Bone marrow (tissue), 2 donors: ENCODE data around the gene SRC.

ENCODE experiments used
- DNase-seq, 2 donors: peaks; one replicate each; lab custom pipeline; 2025; lab: John Stamatoyannopoulos, UW

The SRC gene

DNA sequence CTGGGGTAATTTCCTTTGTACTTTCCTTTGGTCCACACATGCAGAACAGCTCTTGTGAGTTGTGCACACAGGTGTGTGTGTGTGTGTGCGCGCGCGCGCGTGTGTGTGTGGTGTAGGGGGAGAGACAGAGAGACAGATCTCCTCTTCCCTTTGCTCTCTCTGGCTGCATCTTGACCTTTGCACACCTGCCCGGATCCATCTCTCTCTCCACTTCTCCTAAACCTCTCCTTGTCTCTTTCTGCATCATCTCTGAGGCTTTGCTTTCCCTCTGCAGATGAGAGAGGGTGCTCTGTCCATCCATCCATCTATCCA lies 67.0 kb downstream of the SRC start:
- no peak for DNase-seq

- no peak for DNase-seq
Measured at GRCh38 chr20:37413379-37413778, 67.4 kb downstream of the SRC start.

DNA sequence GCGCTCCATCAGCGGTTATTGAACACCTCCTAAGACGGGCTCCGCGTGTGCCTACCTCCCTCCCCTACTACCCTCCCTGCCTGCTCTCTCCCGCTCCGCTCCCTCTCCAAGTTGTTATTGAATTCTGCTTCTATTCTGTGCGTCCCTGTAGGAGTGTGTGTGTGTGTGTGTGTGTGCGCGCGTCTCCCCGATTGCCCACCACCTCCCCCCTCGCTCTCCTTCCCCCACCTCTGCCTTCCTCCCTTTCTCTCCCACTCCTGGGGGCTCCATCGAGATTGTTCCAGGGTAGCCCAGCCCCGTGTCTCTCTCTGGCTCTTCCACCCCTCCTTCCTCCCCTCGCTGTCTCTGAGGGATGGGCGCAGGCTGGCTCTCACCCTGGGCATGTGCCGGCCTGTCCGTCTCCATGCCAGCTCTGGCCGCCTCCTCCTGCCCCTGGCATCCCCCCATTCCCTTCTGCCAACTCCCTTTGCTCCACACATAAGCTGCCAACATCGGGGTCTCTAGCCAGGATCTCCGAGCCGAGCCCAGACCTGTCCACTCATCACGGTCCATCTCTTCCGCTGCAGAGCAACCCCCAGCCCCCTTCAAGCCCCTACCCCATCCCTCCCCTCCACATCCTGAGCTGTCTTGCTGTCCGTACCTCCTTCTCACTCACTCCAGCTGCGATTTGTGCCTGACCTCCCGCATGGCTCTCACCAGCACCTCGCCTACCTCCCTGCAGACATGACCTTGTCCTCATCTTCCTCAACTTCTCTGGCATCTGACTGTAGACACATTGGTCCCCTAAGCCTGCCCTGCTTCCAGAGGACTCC lies 68.5 kb downstream of the SRC start:
- no peak for DNase-seq

DNA sequence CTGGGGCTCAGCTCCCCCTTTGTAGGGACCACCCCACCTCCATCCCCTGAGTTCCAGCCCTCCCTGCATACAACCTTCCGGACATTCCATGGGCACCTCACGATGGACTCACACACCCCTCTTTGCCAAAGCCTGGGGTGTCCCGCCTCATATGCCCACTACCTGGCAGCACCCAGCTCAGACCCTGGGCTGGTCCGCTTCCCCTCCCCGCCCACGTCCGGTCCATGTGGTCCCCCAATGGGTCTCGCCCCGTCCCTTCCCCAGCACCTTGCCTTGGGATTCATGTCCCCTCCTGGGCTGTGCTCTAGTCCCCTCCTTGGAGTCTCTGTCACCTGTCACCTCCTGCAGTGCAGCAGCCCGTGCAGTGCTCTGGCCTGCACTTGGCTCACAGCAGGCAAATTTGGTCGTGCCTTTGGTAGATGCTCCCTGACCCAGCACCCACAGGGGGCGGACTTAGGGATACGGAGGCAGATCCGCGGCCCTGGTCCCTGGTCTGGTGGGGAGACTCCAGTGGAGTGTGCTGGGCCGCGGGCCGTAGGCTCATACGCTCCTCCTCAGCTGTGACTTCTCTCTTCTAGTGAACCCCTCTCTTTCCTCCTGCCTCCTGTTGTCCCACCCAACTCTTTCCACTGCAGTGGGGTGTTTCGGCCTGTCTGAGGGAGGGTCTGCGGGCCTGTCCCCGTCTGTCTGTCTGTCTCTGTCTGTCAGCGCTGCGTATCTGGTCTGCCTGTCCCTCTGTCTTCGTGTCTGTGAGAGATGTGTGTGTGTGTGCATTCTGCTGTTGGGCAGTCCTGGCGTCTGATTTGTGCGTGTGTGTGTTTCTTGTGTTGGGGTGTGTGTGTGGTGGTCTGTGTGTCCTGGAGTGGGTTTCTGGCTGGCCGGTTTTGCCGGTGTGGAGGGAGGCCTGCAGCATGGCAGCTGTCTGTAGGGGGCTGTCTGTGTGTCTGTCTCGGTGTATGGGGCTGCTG lies 69.5 kb downstream of the SRC start:
- DNase-seq = no peak

- no peak for DNase-seq
Measured at GRCh38 chr20:37416100-37416847, 70.3 kb downstream of the SRC start.

DNA sequence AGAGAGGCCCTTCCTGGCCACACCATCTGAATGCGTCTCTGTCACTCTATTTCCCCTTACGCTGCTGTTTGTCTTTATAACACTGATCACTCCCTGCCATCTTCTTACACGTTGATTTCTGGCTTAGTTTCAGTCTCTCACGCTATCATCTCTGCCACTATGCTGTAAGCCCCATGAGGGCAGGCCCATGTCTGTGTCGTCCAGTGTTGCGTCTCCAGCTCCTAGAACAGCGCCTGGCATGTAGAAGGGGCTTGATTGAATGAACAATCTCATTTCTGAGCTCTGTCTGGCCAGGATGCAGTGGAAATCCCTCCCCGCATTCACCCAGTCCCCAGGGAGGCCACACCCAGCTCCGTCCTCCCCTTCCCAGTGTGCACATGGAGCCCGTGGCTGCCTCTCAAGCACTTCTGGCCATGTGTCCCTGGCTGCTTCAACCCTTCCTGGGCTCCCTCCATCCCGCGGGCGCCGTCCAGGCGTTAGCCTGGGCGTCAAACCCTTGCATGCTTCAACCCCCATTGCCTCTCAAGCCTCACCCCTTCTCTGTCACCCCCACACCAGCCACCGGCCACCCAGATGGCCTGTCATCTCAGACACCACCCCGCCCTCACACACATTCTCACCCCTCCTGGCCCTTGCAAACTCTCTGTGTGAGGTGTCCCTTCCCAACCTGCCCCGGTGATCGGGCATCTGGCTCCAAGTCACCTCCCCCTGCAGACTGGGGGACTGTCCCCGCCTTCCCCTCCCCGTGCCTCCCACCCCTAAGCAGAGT lies 71.1 kb downstream of the SRC start:
- no peak for DNase-seq

DNA sequence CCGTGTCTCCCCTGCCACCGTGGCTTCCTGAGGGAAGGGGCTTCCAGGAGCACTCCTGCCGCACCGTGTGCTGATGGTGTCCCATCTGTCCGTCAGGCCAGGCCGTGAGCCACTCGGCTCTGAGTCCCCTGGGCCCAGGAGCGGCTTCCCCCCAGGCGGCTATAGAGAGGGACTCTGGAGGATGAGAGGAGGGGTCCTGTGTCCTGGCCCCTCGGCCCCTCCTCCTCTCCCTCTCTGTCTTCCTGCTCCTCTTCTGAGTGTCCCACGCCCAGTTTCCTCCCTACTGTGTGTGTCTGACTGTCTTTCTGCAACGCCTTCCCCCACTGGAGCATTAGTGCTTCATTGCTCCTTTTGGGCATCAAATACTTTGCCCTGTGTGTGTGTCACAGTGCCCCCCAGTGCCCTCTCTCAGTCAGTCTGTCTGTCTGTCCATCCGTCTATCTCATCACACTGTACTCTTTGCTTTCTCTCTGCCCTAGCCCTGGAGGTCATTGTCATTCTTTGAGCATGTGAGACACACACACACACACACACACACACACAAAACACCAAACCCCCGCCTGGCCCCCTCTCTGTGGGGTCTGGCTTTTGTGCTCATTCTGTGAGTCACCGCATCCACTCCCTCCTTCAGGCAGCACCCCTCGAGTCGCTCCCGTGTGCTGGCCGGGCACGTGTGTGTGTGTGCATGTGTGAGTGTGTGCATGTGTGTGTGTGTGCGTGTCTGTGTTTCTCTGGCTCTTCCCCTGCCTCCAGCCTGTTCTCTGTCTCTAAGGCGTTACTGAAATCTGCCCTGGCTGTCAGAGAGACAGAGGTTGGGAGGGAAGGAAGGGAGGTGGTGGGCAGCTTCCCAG lies 71.9 kb downstream of the SRC start:
- no peak for DNase-seq

- DNase-seq = no peak
Measured at GRCh38 chr20:37418591-37419109, 72.7 kb downstream of the SRC start.

GRCh38 chr20:37419307-37419706 lies 73.4 kb downstream of the SRC start:
- DNase-seq = no peak

DNA sequence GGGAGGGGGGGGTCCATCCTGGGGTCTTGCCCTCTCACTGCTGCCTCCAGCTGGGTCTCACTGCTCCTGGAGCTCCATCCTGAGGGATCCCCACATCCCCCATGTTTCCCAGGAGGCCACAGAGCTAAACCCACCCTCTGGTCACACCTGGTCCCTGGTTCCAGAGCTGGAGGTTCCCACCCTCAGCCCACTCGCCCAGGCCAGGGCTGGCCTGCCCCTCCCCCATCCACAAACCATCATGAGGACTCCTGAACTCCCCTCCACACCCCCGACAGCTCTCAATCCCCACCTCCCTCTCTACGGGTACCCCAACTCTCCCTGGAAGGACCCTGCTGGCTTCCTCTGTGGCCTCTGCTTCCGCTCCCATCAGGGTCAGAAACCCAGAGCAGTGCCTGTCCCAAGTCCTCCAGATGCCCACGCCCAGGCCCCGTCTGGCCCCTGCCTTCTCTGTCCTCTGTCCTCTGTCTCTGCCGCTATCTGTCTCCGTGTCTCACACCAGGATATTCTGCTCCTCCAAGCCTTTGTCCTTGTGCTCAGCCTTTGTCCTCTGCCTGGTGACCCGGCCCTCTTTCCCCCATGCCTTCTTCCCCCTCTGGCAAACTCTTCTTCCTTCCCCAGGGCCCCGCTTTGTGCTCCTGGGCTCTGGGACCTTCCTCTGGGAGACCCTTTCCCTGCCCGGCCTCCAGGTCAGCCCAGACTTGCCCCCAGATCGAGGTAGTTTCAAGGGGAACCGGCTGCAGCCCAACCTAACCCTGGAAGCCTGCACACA lies 74.0 kb downstream of the SRC start:
- DNase-seq = no peak

DNA sequence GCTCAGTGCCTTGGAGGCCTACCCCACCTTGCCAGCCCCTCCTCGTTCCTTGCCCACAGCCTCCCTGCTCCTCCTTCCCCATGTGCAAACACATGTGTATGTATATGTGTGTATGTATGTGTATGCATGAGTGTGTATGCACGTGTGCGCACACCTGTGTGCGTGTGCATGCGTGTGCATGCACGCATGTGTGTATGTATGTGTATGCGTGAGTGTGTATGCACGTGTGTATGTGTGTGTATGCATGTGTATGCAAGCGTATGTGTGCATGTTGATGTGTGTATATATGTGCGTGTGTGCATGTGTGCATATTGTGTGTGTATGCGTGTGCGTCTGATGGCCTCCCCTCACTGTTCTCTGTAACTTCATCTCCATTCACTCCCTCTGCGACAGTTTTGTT lies 74.7 kb downstream of the SRC start:
- DNase-seq = no peak

- DNase-seq = no peak
Measured at GRCh38 chr20:37421060-37421905, 75.3 kb downstream of the SRC start.

DNA sequence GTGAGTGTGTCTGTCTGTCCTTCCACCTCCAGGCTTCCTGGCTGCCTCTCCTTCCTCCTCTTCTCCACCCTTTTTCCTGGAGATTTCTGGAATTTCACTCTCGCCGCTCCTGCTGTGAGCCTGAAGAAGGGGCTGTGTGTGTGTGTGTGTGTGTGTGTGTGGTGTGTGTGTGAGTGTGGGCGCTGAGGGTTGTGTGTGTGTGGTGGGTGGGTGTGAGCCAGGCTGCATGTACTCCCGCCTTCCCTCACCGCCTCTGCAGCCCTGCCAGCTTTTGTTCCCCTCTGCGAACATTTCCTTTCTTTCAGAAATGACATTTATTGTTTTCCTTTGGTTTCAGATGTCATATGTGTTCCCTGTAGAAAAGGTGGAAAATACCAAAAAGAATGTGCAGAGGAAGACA lies 76.0 kb downstream of the SRC start:
- DNase-seq = no peak

DNA sequence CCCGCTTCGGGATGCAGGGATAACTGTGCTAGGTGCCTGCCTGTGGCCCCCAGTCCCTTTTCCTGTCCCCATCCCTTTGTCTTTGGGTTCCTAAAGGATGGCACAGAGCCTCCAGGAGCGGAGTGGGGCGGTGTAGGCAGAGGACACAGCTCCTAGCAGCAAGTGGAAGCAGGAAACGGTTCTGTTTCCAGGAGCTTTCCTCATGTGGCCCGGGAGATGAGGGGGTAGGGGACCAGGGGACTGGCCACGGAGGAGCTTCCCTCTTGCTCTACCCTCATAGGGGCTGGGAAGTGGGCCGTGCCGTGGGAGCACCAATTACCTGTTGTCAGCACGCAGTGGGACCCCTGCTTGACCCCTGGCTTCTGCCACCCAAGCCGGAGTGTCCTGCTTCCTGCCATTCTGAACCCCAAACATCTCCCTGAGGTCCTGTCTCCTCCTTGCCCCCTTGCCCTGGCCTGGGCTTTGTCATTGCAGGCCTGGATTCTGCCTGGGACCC lies 76.9 kb downstream of the SRC start:
- no peak for DNase-seq

GRCh38 chr20:37423545-37423944 lies 77.6 kb downstream of the SRC start:
- DNase-seq = no peak

DNA sequence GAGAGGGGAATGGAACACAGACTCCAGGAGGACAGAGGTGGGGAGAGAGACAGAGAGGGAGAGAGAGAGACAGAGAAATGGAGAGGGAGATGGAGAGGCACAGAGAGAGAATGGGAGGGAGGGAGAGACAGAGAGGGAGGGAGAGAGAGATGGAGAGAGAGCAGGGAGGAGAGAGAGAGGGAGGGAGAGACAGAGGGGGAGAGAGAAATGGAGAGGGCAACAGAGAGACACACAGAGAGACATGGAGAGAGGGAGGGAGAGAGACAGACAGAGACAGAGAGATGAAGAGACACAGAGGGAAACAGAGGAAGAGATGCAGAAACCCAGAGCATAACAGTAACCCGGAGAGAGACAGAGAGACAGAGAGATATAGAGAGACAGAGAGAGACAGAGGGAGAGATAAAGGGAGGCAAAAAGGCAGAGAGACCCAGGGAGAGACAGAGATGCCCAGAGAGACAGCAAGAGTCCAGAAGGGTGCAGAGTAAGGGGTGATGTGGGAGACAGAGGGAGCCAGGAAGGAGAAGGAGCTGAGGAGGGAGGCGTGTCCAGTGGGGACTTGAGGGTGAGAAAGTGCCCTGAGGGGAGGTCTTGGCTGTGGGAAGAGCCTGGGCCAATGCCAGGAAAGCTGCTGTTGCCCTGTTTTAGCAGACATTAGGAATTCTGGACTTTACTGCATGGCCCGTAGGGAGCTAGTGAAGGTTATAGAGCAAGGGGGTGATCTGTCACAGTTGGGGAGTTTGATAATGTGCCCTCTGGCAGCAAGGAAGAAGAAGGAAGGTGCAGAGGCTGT lies 78.3 kb downstream of the SRC start:
- DNase-seq = no peak

- DNase-seq = no peak
Measured at GRCh38 chr20:37425103-37425625, 79.2 kb downstream of the SRC start.

DNA sequence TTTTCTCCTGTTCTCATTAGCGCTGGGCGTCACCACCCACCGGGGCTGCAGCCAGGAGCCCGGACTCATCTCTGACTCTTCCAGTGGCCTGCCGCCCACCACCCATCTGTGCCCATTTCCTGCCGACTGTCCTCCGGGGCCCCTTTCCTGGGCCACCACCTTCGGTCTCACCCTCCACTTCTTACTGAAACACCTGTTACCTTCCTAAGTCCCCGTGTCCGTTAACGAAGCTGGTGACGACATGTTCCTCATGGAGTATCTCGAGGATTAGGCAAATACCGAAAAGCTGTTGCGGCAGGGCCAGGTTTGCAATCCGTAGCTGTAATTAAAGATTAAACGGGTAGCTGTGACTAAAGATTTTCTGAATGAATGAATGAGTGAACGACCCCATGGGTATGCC lies 80.2 kb downstream of the SRC start:
- DNase-seq = no peak
